HepG2 (cell line): ENCODE measurements around the gene SEC31A. TPM values are rescaled to one million over a fixed set of nuclear protein-coding genes. Genes with fewer than 3 reads are reported as not detected.

Experiments
- ATAC-seq: fragments of 200-7000 bp; cut with Tn5 transposase; 3 replicates; pipeline ENCODE4 v1.9.1; 2020; ENCODE audit warnings: mild to moderate bottlenecking, moderate library complexity
- BruUV-seq: library from RNA; stranded (reverse); fragments of 400-500 nt; replicated peaks from 2 replicates; lab custom pipeline; 2021; lab: Mats Ljungman, UMichigan
- CTCF ChIA-PET: fragments of 300-600 bp; formaldehyde crosslinking; extraction: SDS; loops from one replicate; lab custom pipeline; 2021; ENCODE audit warnings: low total read pairs, inconsistent platforms, low intra/inter-chr PET ratio; lab: Yijun Ruan, JAX
- POLR2A ChIA-PET: fragments of 350-600 bp; sonication (Branson Sonifier 250); formaldehyde crosslinking; loops from one replicate; lab custom pipeline; 2020; ENCODE audit warnings: antibody characterized with exemption, inconsistent platforms; lab: Yijun Ruan, JAX
- DNase-seq: peaks from one replicate; pipeline ENCODE4 v3.0.0-alpha.2; 2015; ENCODE audit warnings: low spot score
- FAIRE-seq: peaks from 3 replicates; lab custom pipeline; 2011; peaks lifted over from hg19 to GRCh38; lab: Jason Lieb, UNC
- H2AFZ ChIP-seq: one replicate; pipeline ENCODE4 v1.6.1; 2011; ENCODE audit warnings: low read length, inconsistent platforms
- H3K27ac ChIP-seq: fragments of 300-600 bp; 3 replicates; pipeline ENCODE4 v1.8.0; 2011; ENCODE audit warnings: mixed run types, mild to moderate bottlenecking, mixed read lengths, low read length, inconsistent platforms; ENCODE audit not compliant: insufficient read depth; ENCODE audit errors: extremely low read length
- H3K27me3 ChIP-seq, 2 experiments: fragments of 200-600 bp in 1 of 2; 2 replicates in 1 of 2; 3 replicates in 1 of 2; pipeline versions ENCODE4 v1.6.0 to v1.8.0; 2011; ENCODE audit warnings: low read length in 2 of 2, mild to moderate bottlenecking in 2 of 2, moderate library complexity in 2 of 2, inconsistent platforms in 1 of 2; ENCODE audit not compliant: insufficient read depth in 2 of 2, control insufficient read depth in 1 of 2
- H3K36me3 ChIP-seq, 2 experiments: fragments of 200-600 bp in 1 of 2; replicated peaks in 1 of 2; 2 replicates in 1 of 2; 3 replicates in 1 of 2; pipeline versions ENCODE4 v1.5.1 to v1.8.0; 2011; ENCODE audit warnings: low read length in 2 of 2, inconsistent platforms in 1 of 2; ENCODE audit not compliant: insufficient read depth in 2 of 2, control insufficient read depth in 1 of 2
- H3K4me1 ChIP-seq: 2 replicates; pipeline ENCODE4 v1.5.1; 2012; ENCODE audit warnings: low read length, inconsistent platforms; ENCODE audit not compliant: insufficient read depth
- H3K4me2 ChIP-seq: 2 replicates; pipeline ENCODE4 v1.6.0; 2011; ENCODE audit warnings: low read depth, low read length, inconsistent platforms
- H3K4me3 ChIP-seq, 3 experiments: fragments of 200-600 bp in 1 of 3; sonication (generic), shearing (Covaris generic) in 1 of 3; replicated peaks in 1 of 3; 2 replicates each; pipeline ENCODE4 v1.5.1; 2011 to 2016; ENCODE audit warnings: low read length in 3 of 3, inconsistent platforms in 2 of 3, low read depth in 2 of 3, mild to moderate bottlenecking in 2 of 3, control low read depth in 1 of 3, mixed read lengths in 1 of 3; ENCODE audit not compliant: insufficient read depth in 1 of 3
- H3K79me2 ChIP-seq: one replicate; pipeline ENCODE4 v1.6.1; 2011; ENCODE audit warnings: low read length, inconsistent platforms; ENCODE audit not compliant: insufficient read depth
- H3K9ac ChIP-seq: 2 replicates; pipeline ENCODE4 v1.6.0; 2011; ENCODE audit warnings: mild to moderate bottlenecking, low read depth, low read length, inconsistent platforms; ENCODE audit not compliant: insufficient read depth
- H3K9me3 ChIP-seq: 2 replicates; pipeline ENCODE4 v1.5.1; 2012; ENCODE audit warnings: mild to moderate bottlenecking, low read length
- H4K20me1 ChIP-seq: 2 replicates; pipeline ENCODE4 v1.6.0; 2011; ENCODE audit warnings: inconsistent platforms, mild to moderate bottlenecking, low read length, moderate library complexity; ENCODE audit not compliant: insufficient read depth
- ATF3 ChIP-seq: sonication (generic); formaldehyde crosslinking; IDR thresholded peaks from 2 replicates; pipeline ENCODE4 v1.4.0; 2020; ENCODE audit warnings: missing genetic modification reagents
- ESRRA ChIP-seq: sonication (generic); formaldehyde crosslinking; IDR thresholded peaks from 2 replicates; pipeline ENCODE4 v1.5.1; 2020; ENCODE audit warnings: mild to moderate bottlenecking, low read depth, missing genetic modification reagents
- GABPB1 ChIP-seq: IDR thresholded peaks from 2 replicates; pipeline ENCODE4 v1.6.1; 2016; ENCODE audit warnings: mild to moderate bottlenecking, missing genetic modification reagents, moderate library complexity, missing compliant biosample characterization
- KMT2B ChIP-seq: IDR thresholded peaks from 2 replicates; pipeline ENCODE4 v1.6.1; 2016; ENCODE audit warnings: missing genetic modification reagents, missing compliant biosample characterization
- MXI1 ChIP-seq: IDR thresholded peaks from 3 replicates; pipeline ENCODE4 v1.6.1; 2012; ENCODE audit warnings: low read depth, low read length, inconsistent platforms, borderline replicate concordance
- NFIB ChIP-seq: sonication (generic); formaldehyde crosslinking; IDR thresholded peaks from 2 replicates; pipeline ENCODE4 v1.9.0; 2021; ENCODE audit warnings: missing genetic modification reagents, mild to moderate bottlenecking, borderline replicate concordance
- NFIC ChIP-seq: IDR thresholded peaks from 2 replicates; pipeline ENCODE4 v1.6.1; 2012; ENCODE audit warnings: mild to moderate bottlenecking, low read length, inconsistent platforms
- NKX3-1 ChIP-seq: sonication (generic); formaldehyde crosslinking; IDR thresholded peaks from 2 replicates; pipeline ENCODE4 v1.5.0; 2020; ENCODE audit warnings: missing genetic modification reagents
- POLR2AphosphoS2 ChIP-seq: IDR thresholded peaks from 2 replicates; pipeline ENCODE4 v1.6.1; 2011; ENCODE audit warnings: low read depth, low read length, improper control_type of control experiment
- SNAI1 ChIP-seq: sonication (generic); formaldehyde crosslinking; IDR thresholded peaks from 2 replicates; pipeline ENCODE4 v1.5.0; 2020; ENCODE audit warnings: mild to moderate bottlenecking, missing genetic modification reagents, borderline replicate concordance
- SP2 ChIP-seq: sonication (generic); formaldehyde crosslinking; IDR thresholded peaks from 2 replicates; pipeline ENCODE4 v1.5.1; 2020; ENCODE audit warnings: mild to moderate bottlenecking, missing genetic modification reagents
- TCF7 ChIP-seq: sonication (generic); IDR thresholded peaks from 2 replicates; pipeline ENCODE4 v1.6.1; 2016; ENCODE audit warnings: antibody characterized with exemption, low read depth
- ZBTB10 ChIP-seq: sonication (generic); formaldehyde crosslinking; IDR thresholded peaks from 2 replicates; pipeline ENCODE4 v1.4.0; 2020; ENCODE audit warnings: missing genetic modification reagents, borderline replicate concordance
- ZBTB7A ChIP-seq: sonication (generic); formaldehyde crosslinking; IDR thresholded peaks from 2 replicates; pipeline ENCODE4 v1.8.0; 2022; ENCODE audit warnings: mild to moderate bottlenecking, missing genetic modification reagents
- ZNF34 ChIP-seq: sonication (generic); formaldehyde crosslinking; IDR thresholded peaks from 2 replicates; pipeline ENCODE4 v1.4.0; 2020; ENCODE audit warnings: mild to moderate bottlenecking, missing genetic modification reagents, borderline replicate concordance
- ZNF850 ChIP-seq: sonication (generic); formaldehyde crosslinking; conservative IDR thresholded peaks from 2 replicates; pipeline ENCODE4 v1.9.0; 2021; ENCODE audit warnings: mild to moderate bottlenecking, missing genetic modification reagents
- WGBS: methylation state at CpG from one replicate; pipeline ENCODE4 v1.1.6; 2017; ENCODE audit warnings: low lambda C conversion rate; 5-methylcytosine and 5-hydroxymethylcytosine counted together
- in situ Hi-C: cut with HindIII; loops from 2 replicates; pipeline ENCODE4 v1.10.0; 2017; ENCODE audit warnings: low pct_unique_long_range_greater_than_20kb; ENCODE audit not compliant: extremely low pct_ligation_motif_present
- intact Hi-C: fragments of 100-400 bp; cut with micrococcal nuclease; formaldehyde crosslinking; loops from one replicate; pipeline ENCODE4 v1.10.0; 2022; ENCODE audit not compliant: unreplicated experiment
- polyA plus RNA-seq, 8 experiments: library from polyadenylated mRNA; depleted of rRNA in 3 of 8; stranded (reverse) in 7 of 8; unstranded in 1 of 8; fragments of >200 nt; fragmentation: Illumina TruSeq in 4 of 8; extraction: Trizol in 4 of 8; gene quantifications; 2 replicates each; pipeline versions ENCODE4 v1.2.1 to v1.2.3, GENCODE V29; 2011 to 2016; ENCODE audit warnings: low read depth in 4 of 8, missing spikeins in 1 of 8, mixed read lengths in 1 of 8; ENCODE audit not compliant: insufficient read depth in 1 of 8
- total RNA-seq, 5 experiments: library from RNA; depleted of rRNA; stranded (reverse); fragments of >200 nt; fragmentation: Illumina TruSeq; extraction: Trizol; gene quantifications; 2 replicates each; pipeline ENCODE4 v1.2.3, GENCODE V29; 2016; ENCODE audit warnings: low read depth in 1 of 5
- TF ChIP-seq, protein P1 (sequence below): sonication (generic); formaldehyde crosslinking; IDR thresholded peaks from 2 replicates; pipeline ENCODE4 v1.8.0; 2022; ENCODE audit warnings: low read depth, missing genetic modification reagents
- TF ChIP-seq, protein P2 (sequence below): sonication (generic); formaldehyde crosslinking; IDR thresholded peaks from 2 replicates; pipeline ENCODE4 v1.8.0; 2022; ENCODE audit warnings: missing genetic modification reagents, mild to moderate bottlenecking, moderate library complexity, borderline replicate concordance

Gene SEC31A
- total and polyA plus RNA-seq, 2 of the 13 experiments (the other 11 are each of a cell fraction or from before 2014, with no cell fraction given), result 231 to 435 TPM

- DNase-seq (no peak), ATAC-seq (no peak), FAIRE-seq (no peak)
- no peaks in the 10 kb centered on the region for H3K79me2 ChIP-seq
- H3K36me3 ChIP-seq, result no peaks in the 10 kb centered on the region
- H3K9ac ChIP-seq, result no peak overlapping the region
- H3K9me3 ChIP-seq, result no peaks in the 10 kb centered on the region
- CTCF ChIA-PET, result no interaction called here
- no peak overlapping the region for H3K4me3 ChIP-seq
- H3K27ac ChIP-seq, result no peak overlapping the region
- H4K20me1 ChIP-seq, result no peaks in the 10 kb centered on the region
- no TSS peak for BruUV-seq
- intact Hi-C loops (no loop called here), in situ Hi-C loops (no loop called here)
- H3K4me1 ChIP-seq, result no peaks in the 10 kb centered on the region
- H3K27me3 ChIP-seq, result peaks cover 0 to 17% of the 10 kb centered on the region in 2 experiments; a peak in 1 of 5 replicates
- WGBS, result 7% methylated on average over 3 of the region's 3 CpGs
- POLR2A ChIA-PET, result no interaction called here
- H2AFZ ChIP-seq, result no peak overlapping the region
- TF ChIP-seq SNAI1 (CRISPR knock-in tag) (no peak), TCF7 (no peak), ZNF34 (CRISPR knock-in tag) (no peak), NFIC (no peak), ESRRA (CRISPR knock-in tag) (no peak), ATF3 (CRISPR knock-in tag) (no peak), ZBTB7A (no peak), SP2 (no peak), POLR2AphosphoS2 (no peak), MXI1 (no peak), NFIB (CRISPR knock-in tag) (no peak), NKX3-1 (CRISPR knock-in tag) (no peak), ZBTB10 (CRISPR knock-in tag) (no peak), GABPB1 (CRISPR knock-in tag) (no peak), KMT2B (CRISPR knock-in tag) (no peak), ZNF850 (CRISPR knock-in tag) (no peak)
- TF ChIP-seq, protein P1, sequence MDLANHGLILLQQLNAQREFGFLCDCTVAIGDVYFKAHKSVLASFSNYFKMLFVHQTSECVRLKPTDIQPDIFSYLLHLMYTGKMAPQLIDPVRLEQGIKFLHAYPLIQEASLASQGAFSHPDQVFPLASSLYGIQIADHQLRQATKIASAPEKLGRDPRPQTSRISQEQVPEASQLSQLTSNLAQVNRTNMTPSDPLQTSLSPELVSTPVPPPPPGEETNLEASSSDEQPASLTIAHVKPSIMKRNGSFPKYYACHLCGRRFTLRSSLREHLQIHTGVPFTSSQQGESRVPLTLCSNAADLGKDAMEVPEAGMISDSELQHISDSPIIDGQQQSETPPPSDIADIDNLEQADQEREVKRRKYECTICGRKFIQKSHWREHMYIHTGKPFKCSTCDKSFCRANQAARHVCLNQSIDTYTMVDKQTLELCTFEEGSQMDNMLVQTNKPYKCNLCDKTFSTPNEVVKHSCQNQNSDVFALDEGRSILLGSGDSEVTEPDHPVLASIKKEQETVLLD (CRISPR knock-in tag), result no peak
- TF ChIP-seq, protein P2, sequence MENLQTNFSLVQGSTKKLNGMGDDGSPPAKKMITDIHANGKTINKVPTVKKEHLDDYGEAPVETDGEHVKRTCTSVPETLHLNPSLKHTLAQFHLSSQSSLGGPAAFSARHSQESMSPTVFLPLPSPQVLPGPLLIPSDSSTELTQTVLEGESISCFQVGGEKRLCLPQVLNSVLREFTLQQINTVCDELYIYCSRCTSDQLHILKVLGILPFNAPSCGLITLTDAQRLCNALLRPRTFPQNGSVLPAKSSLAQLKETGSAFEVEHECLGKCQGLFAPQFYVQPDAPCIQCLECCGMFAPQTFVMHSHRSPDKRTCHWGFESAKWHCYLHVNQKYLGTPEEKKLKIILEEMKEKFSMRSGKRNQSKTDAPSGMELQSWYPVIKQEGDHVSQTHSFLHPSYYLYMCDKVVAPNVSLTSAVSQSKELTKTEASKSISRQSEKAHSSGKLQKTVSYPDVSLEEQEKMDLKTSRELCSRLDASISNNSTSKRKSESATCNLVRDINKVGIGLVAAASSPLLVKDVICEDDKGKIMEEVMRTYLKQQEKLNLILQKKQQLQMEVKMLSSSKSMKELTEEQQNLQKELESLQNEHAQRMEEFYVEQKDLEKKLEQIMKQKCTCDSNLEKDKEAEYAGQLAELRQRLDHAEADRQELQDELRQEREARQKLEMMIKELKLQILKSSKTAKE (CRISPR knock-in tag), result no peak
- H3K4me2 ChIP-seq, result no peak overlapping the region
Measured at GRCh38 chr4:82774711-82775171, 116.2 kb downstream of the SEC31A start.
